CD8-positive, alpha-beta memory T cell (primary cell): Measurements from ENCODE around the gene ARSA. TPM values are rescaled to one million over a fixed set of nuclear protein-coding genes. Genes with fewer than 3 reads are reported as not detected.

ENCODE experiments used
- CTCF ChIA-PET: fragments of 350-600 bp; sonication (Branson Sonifier 250); formaldehyde crosslinking; loops from one replicate; lab custom pipeline; 2021; ENCODE audit warnings: antibody characterized with exemption; lab: Charles Lee
- POLR2A ChIA-PET: fragments of 350-600 bp; sonication (Branson Sonifier 250); formaldehyde crosslinking; loops from one replicate; lab custom pipeline; 2021; ENCODE audit warnings: antibody characterized with exemption; lab: Charles Lee
- DNase-seq, 5 donors: peaks; one replicate each; pipeline versions ENCODE4 v3.0.0 to v3.0.0-alpha.2; 2020 to 2022; ENCODE audit warnings: mixed read lengths in 1 of 5
- H3K27ac ChIP-seq: one replicate; pipeline ENCODE4 v1.7.0; 2013; ENCODE audit warnings: low read depth, mild to moderate bottlenecking, low read length, moderate library complexity
- H3K27me3 ChIP-seq: 2 replicates; pipeline ENCODE4 v1.7.0; 2013; ENCODE audit warnings: low read length, mild to moderate bottlenecking; ENCODE audit not compliant: insufficient read depth, poor library complexity, severe bottlenecking
- H3K36me3 ChIP-seq: 2 replicates; pipeline ENCODE4 v1.7.0; 2013; ENCODE audit warnings: mild to moderate bottlenecking, low read length, moderate library complexity; ENCODE audit not compliant: insufficient read depth
- H3K4me1 ChIP-seq: 2 replicates; pipeline ENCODE4 v1.7.0; 2013; ENCODE audit warnings: mild to moderate bottlenecking, low read length, moderate library complexity; ENCODE audit not compliant: insufficient read depth
- H3K4me3 ChIP-seq: 2 replicates; pipeline ENCODE4 v1.7.0; 2013; ENCODE audit warnings: mild to moderate bottlenecking, low read length
- H3K9me3 ChIP-seq: 2 replicates; pipeline ENCODE4 v1.7.0; 2013; ENCODE audit warnings: mild to moderate bottlenecking, low read length
- H3K27ac Mint-ChIP-seq, 8 donors: one replicate each; pipeline ENCODE4 v1.8.0; 2020 to 2021; ENCODE audit warnings: mixed read lengths in 8 of 8, mild to moderate bottlenecking in 6 of 8, inconsistent platforms in 3 of 8, moderate library complexity in 3 of 8
- H3K27me3 Mint-ChIP-seq, 2 donors: one replicate each; pipeline ENCODE4 v1.8.0; 2020 to 2021; ENCODE audit warnings: mixed read lengths in 2 of 2, mild to moderate bottlenecking in 1 of 2, moderate library complexity in 1 of 2
- H3K36me3 Mint-ChIP-seq, 3 donors: one replicate each; pipeline ENCODE4 v1.8.0; 2020 to 2021; ENCODE audit warnings: mixed read lengths in 3 of 3, inconsistent platforms in 1 of 3, mild to moderate bottlenecking in 1 of 3
- H3K4me1 Mint-ChIP-seq, 3 donors: one replicate each; pipeline ENCODE4 v1.8.0; 2020 to 2021; ENCODE audit warnings: mixed read lengths in 3 of 3, inconsistent platforms in 1 of 3, mild to moderate bottlenecking in 1 of 3
- H3K4me3 Mint-ChIP-seq, 7 donors: one replicate each; pipeline ENCODE4 v1.8.0; 2020 to 2021; ENCODE audit warnings: mixed read lengths in 7 of 7, mild to moderate bottlenecking in 6 of 7, moderate library complexity in 4 of 7, inconsistent platforms in 2 of 7
- H3K9me3 Mint-ChIP-seq, 5 donors: one replicate each; pipeline ENCODE4 v1.8.0; 2020 to 2022; ENCODE audit warnings: mixed read lengths in 5 of 5, mild to moderate bottlenecking in 3 of 5, moderate library complexity in 2 of 5, inconsistent platforms in 1 of 5
- polyA plus RNA-seq: library from polyadenylated mRNA; unstranded; fragments of 300-500 nt; fragmentation: Illumina TruSeq; gene quantifications from one replicate; pipeline ENCODE4 v1.2.3, GENCODE V29; 2021
- total RNA-seq, 2 experiments: library from RNA; stranded (reverse); gene quantifications; one replicate each; pipeline ENCODE4 v1.2.3, GENCODE V29; 2021

ARSA gene
- total and polyA plus RNA-seq, 3 experiments from 2014 or later, result 10.6 to 25.3 (median 23.6) TPM

- POLR2A ChIA-PET, result no interaction called here
- Mint-ChIP-seq H3K36me3 (no peaks in the 10 kb centered on the region), H3K4me1 (peaks cover 2 to 6% (median 4%) of the 10 kb centered on the region in 3 donors), H3K27me3 (peaks cover 10 to 22% of the 10 kb centered on the region in 2 donors), H3K9me3 (no peaks in the 10 kb centered on the region), H3K4me3 (no peak overlapping the region), H3K27ac (no peak overlapping the region)
- Histone ChIP-seq H3K9me3 (no peaks in the 10 kb centered on the region), H3K4me1 (no peaks in the 10 kb centered on the region), H3K4me3 (no peak overlapping the region), H3K27me3 (no peaks in the 10 kb centered on the region), H3K27ac (no peak overlapping the region), H3K36me3 (no peaks in the 10 kb centered on the region)
- CTCF ChIA-PET, result interaction anchor here (1.7 to 2.2 kb wide), 2 partner anchors 8 to 88 kb away, joined by 5 to 6 read pairs; partner anchors contain the start of gene SCO2
- DNase-seq, result no peak
Measured at GRCh38 chr22:50613291-50613981, 14.5 kb downstream of the ARSA start.

- H3K27me3 ChIP-seq, result no peaks in the 10 kb centered on the region
- ChIA-PET POLR2A (no interaction called here), CTCF (interaction anchor here (0.7 to 2.2 kb wide), 3 partner anchors 9 to 87 kb away, joined by 3 to 6 read pairs (median 5); partner anchors contain the start of genes SCO2 and SYCE3)
- no peaks in the 10 kb centered on the region for H3K4me1 ChIP-seq
- H3K27ac Mint-ChIP-seq, result no peak overlapping the region
- H3K4me1 Mint-ChIP-seq, result peaks cover 2 to 6% (median 4%) of the 10 kb centered on the region in 3 donors
- no peaks in the 10 kb centered on the region for H3K36me3 Mint-ChIP-seq
- no peaks in the 10 kb centered on the region for H3K9me3 Mint-ChIP-seq
- H3K4me3 ChIP-seq, result no peak overlapping the region
- H3K36me3 ChIP-seq, result no peaks in the 10 kb centered on the region
- no peak for DNase-seq
- peaks cover 12 to 26% of the 10 kb centered on the region in 2 donors for H3K27me3 Mint-ChIP-seq
- no peak overlapping the region for H3K4me3 Mint-ChIP-seq
- H3K27ac ChIP-seq, result no peak overlapping the region
- H3K9me3 ChIP-seq, result no peaks in the 10 kb centered on the region
Measured at GRCh38 chr22:50612528-50613221, 15.3 kb downstream of the ARSA start.

- DNase-seq, result no peak
- H3K9me3 Mint-ChIP-seq, result no peaks in the 10 kb centered on the region
- no peaks in the 10 kb centered on the region for H3K36me3 Mint-ChIP-seq
- no peaks in the 10 kb centered on the region for H3K9me3 ChIP-seq
- H3K4me1 Mint-ChIP-seq, result peaks cover 2 to 6% (median 4%) of the 10 kb centered on the region in 3 donors
- no peak overlapping the region for H3K4me3 ChIP-seq
- H3K4me1 ChIP-seq, result no peaks in the 10 kb centered on the region
- H3K27me3 ChIP-seq, result no peaks in the 10 kb centered on the region
- no peak overlapping the region for H3K27ac Mint-ChIP-seq
- no peak overlapping the region for H3K27ac ChIP-seq
- CTCF ChIA-PET, result interaction anchor here (2.2 kb wide), 1 partner anchor 9 kb away, joined by 6 read pairs; no protein-coding TSS in a partner anchor
- POLR2A ChIA-PET, result no interaction called here
- peaks cover 17 to 31% of the 10 kb centered on the region in 2 donors for H3K27me3 Mint-ChIP-seq
- H3K4me3 Mint-ChIP-seq, result no peak overlapping the region
- H3K36me3 ChIP-seq, result no peaks in the 10 kb centered on the region
Measured at GRCh38 chr22:50612168-50612527, 15.8 kb downstream of the ARSA start.

GRCh38 chr22:50611341-50612060 lies 16.5 kb downstream of the ARSA start:
- Mint-ChIP-seq H3K27me3 (peaks cover 17 to 34% of the 10 kb centered on the region in 2 donors), H3K9me3 (no peaks in the 10 kb centered on the region), H3K4me3 (no peak overlapping the region), H3K4me1 (peaks cover 2 to 6% (median 4%) of the 10 kb centered on the region in 3 donors), H3K36me3 (no peaks in the 10 kb centered on the region), H3K27ac (peak overlapping the region in 1 of 8 donors; percentile 75)
- Histone ChIP-seq H3K9me3 (no peaks in the 10 kb centered on the region), H3K27me3 (no peaks in the 10 kb centered on the region), H3K27ac (no peak overlapping the region), H3K4me3 (no peak overlapping the region), H3K36me3 (no peaks in the 10 kb centered on the region), H3K4me1 (no peaks in the 10 kb centered on the region)
- DNase-seq, result no peak
- ChIA-PET POLR2A (no interaction called here), CTCF (interaction anchor here (2.2 kb wide), 1 partner anchor 10 kb away, joined by 6 read pairs; no protein-coding TSS in a partner anchor)

GRCh38 chr22:50610581-50610980 lies 17.4 kb downstream of the ARSA start:
- Mint-ChIP-seq H3K27ac (peak overlapping the region in 1 of 8 donors; percentile 21), H3K4me1 (peaks cover 2 to 6% (median 4%) of the 10 kb centered on the region in 3 donors), H3K27me3 (peaks cover 22 to 39% of the 10 kb centered on the region in 2 donors), H3K36me3 (no peaks in the 10 kb centered on the region), H3K9me3 (no peaks in the 10 kb centered on the region), H3K4me3 (no peak overlapping the region)
- Histone ChIP-seq H3K4me3 (no peak overlapping the region), H3K36me3 (no peaks in the 10 kb centered on the region), H3K4me1 (no peaks in the 10 kb centered on the region), H3K27me3 (no peaks in the 10 kb centered on the region), H3K27ac (no peak overlapping the region), H3K9me3 (no peaks in the 10 kb centered on the region)
- DNase-seq, result no peak
- ChIA-PET CTCF (no interaction called here), POLR2A (no interaction called here)

GRCh38 chr22:50610041-50610451 lies 17.9 kb downstream of the ARSA start:
- Mint-ChIP-seq H3K27me3 (peaks cover 24 to 39% of the 10 kb centered on the region in 2 donors), H3K27ac (peak overlapping the region in 1 of 8 donors; percentile 21), H3K4me1 (peaks cover 2 to 6% (median 4%) of the 10 kb centered on the region in 3 donors), H3K36me3 (no peaks in the 10 kb centered on the region), H3K9me3 (no peaks in the 10 kb centered on the region), H3K4me3 (no peak overlapping the region)
- no peak overlapping the region for H3K27ac ChIP-seq
- ChIA-PET POLR2A (no interaction called here), CTCF (no interaction called here)
- H3K9me3 ChIP-seq, result no peaks in the 10 kb centered on the region
- H3K4me1 ChIP-seq, result no peaks in the 10 kb centered on the region
- H3K4me3 ChIP-seq, result no peak overlapping the region
- no peaks in the 10 kb centered on the region for H3K27me3 ChIP-seq
- no peak for DNase-seq
- H3K36me3 ChIP-seq, result no peaks in the 10 kb centered on the region

GRCh38 chr22:50609599-50609998 lies 18.4 kb downstream of the ARSA start:
- H3K4me3 Mint-ChIP-seq, result no peak overlapping the region
- peaks cover 2 to 6% (median 4%) of the 10 kb centered on the region in 3 donors for H3K4me1 Mint-ChIP-seq
- Histone ChIP-seq H3K36me3 (no peaks in the 10 kb centered on the region), H3K9me3 (no peaks in the 10 kb centered on the region), H3K4me1 (no peaks in the 10 kb centered on the region), H3K27me3 (no peaks in the 10 kb centered on the region), H3K27ac (no peak overlapping the region), H3K4me3 (no peak overlapping the region)
- H3K36me3 Mint-ChIP-seq, result no peaks in the 10 kb centered on the region
- DNase-seq, result no peak
- POLR2A ChIA-PET, result no interaction called here
- H3K27ac Mint-ChIP-seq, result no peak overlapping the region
- CTCF ChIA-PET, result interaction anchor here (1.4 kb wide), 1 partner anchor 55 kb away, joined by 3 read pairs; no protein-coding TSS in a partner anchor
- H3K27me3 Mint-ChIP-seq, result peaks cover 24 to 39% of the 10 kb centered on the region in 2 donors
- H3K9me3 Mint-ChIP-seq, result no peaks in the 10 kb centered on the region
